Ishikawa (cell line): ENCODE measurements around the gene BRK1.

Experiments
- CEBPB ChIP-seq: IDR thresholded peaks from 2 replicates; pipeline ENCODE4 v1.6.1; 2012
- CREB1 ChIP-seq: IDR thresholded peaks from 2 replicates; pipeline ENCODE4 v1.6.1; 2012; ENCODE audit warnings: low read depth
- EGR1 ChIP-seq: IDR thresholded peaks from 2 replicates; pipeline ENCODE4 v1.6.1; 2012
- EP300 ChIP-seq: IDR thresholded peaks from 2 replicates; pipeline ENCODE4 v1.6.1; 2012; ENCODE audit warnings: borderline replicate concordance
- FOXM1 ChIP-seq: IDR thresholded peaks from 2 replicates; pipeline ENCODE4 v1.6.1; 2012; ENCODE audit warnings: low read depth, borderline replicate concordance
- MAX ChIP-seq: IDR thresholded peaks from 2 replicates; pipeline ENCODE4 v1.6.1; 2012
- NFIC ChIP-seq: IDR thresholded peaks from 2 replicates; pipeline ENCODE4 v1.6.1; 2012
- RAD21 ChIP-seq: IDR thresholded peaks from 2 replicates; pipeline ENCODE4 v1.6.1; 2012; ENCODE audit warnings: low read depth
- TAF1 ChIP-seq: IDR thresholded peaks from 2 replicates; pipeline ENCODE4 v1.6.1; 2012; ENCODE audit warnings: low read depth, mild to moderate bottlenecking
- TCF12 ChIP-seq: IDR thresholded peaks from 2 replicates; pipeline ENCODE4 v1.6.1; 2012; ENCODE audit warnings: low read depth
- TEAD4 ChIP-seq: IDR thresholded peaks from 2 replicates; pipeline ENCODE4 v1.6.1; 2012
- YY1 ChIP-seq: IDR thresholded peaks from 2 replicates; pipeline ENCODE4 v1.6.1; 2012; ENCODE audit warnings: low read depth
- ZBTB7A ChIP-seq: IDR thresholded peaks from 2 replicates; pipeline ENCODE4 v1.6.1; 2012; ENCODE audit warnings: low read depth
- TF ChIP-seq, protein P1 (sequence below): IDR thresholded peaks from 2 replicates; pipeline ENCODE4 v1.6.1; 2012
- TF ChIP-seq, protein P2 (sequence below): IDR thresholded peaks from 2 replicates; pipeline ENCODE4 v1.6.1; 2012; ENCODE audit warnings: low read depth, mild to moderate bottlenecking

The BRK1 gene

DNA sequence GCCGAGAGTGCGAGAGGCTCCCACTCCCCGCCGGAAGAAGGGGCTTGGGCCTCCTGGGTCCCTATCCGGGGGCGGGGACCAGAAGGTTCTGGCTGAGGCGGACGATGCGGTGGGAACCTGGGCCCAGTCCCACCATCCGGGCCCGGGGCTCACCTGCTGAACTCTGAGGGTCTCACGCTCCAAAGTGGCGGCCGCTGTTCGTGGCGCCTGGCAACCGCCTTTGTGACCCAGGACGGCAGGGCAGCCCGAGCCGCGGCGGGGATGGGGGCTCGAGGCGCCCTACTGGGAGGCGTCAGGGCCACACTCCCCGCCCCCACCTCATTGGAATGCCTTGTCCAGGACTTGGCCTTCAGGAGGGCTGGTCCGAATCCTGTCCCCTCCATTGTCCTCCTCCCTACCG, 7.4 kb upstream of the BRK1 start, which contains the start of gene FANCD2OS:
FANCD2OS (minus strand) TSS at position 165 of the 400 bp plus-strand sequence. CDS start 3,481 bp downstream, outside the sequence.
- TF ChIP-seq, protein P1, sequence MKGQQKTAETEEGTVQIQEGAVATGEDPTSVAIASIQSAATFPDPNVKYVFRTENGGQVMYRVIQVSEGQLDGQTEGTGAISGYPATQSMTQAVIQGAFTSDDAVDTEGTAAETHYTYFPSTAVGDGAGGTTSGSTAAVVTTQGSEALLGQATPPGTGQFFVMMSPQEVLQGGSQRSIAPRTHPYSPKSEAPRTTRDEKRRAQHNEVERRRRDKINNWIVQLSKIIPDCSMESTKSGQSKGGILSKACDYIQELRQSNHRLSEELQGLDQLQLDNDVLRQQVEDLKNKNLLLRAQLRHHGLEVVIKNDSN: no peak
- TF ChIP-seq CREB1: no peak
- TF ChIP-seq ZBTB7A: no peak
- TF ChIP-seq CEBPB: no peak

DNA sequence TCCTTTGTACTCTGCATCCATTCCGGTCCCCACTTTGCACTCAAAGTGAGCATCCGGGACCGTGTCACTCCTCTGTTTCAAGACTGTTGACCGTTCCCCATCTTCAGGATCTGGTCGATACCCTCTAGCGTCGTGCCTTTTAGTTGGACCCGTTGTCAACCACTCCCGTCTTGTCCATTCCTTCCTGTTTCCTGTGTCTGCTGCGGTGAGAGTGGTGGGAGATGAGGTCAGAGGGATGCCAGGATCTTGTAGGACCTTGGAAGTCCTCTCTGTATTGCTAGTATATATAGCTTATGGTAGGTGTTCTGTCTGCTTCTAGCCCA, 624 bp downstream of the BRK1 start:
- no peak for TF ChIP-seq EP300
- TF ChIP-seq EGR1: no peak
- no peak for TF ChIP-seq FOXM1
- TF ChIP-seq ZBTB7A: no peak
- no peak for TF ChIP-seq CREB1
- TF ChIP-seq CEBPB: no peak
- TF ChIP-seq TAF1: no peak
- TF ChIP-seq, protein P1: no peak
- no peak for TF ChIP-seq RAD21
- no peak for TF ChIP-seq TCF12
- TF ChIP-seq, protein P2, sequence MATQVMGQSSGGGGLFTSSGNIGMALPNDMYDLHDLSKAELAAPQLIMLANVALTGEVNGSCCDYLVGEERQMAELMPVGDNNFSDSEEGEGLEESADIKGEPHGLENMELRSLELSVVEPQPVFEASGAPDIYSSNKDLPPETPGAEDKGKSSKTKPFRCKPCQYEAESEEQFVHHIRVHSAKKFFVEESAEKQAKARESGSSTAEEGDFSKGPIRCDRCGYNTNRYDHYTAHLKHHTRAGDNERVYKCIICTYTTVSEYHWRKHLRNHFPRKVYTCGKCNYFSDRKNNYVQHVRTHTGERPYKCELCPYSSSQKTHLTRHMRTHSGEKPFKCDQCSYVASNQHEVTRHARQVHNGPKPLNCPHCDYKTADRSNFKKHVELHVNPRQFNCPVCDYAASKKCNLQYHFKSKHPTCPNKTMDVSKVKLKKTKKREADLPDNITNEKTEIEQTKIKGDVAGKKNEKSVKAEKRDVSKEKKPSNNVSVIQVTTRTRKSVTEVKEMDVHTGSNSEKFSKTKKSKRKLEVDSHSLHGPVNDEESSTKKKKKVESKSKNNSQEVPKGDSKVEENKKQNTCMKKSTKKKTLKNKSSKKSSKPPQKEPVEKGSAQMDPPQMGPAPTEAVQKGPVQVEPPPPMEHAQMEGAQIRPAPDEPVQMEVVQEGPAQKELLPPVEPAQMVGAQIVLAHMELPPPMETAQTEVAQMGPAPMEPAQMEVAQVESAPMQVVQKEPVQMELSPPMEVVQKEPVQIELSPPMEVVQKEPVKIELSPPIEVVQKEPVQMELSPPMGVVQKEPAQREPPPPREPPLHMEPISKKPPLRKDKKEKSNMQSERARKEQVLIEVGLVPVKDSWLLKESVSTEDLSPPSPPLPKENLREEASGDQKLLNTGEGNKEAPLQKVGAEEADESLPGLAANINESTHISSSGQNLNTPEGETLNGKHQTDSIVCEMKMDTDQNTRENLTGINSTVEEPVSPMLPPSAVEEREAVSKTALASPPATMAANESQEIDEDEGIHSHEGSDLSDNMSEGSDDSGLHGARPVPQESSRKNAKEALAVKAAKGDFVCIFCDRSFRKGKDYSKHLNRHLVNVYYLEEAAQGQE: no peak

DNA sequence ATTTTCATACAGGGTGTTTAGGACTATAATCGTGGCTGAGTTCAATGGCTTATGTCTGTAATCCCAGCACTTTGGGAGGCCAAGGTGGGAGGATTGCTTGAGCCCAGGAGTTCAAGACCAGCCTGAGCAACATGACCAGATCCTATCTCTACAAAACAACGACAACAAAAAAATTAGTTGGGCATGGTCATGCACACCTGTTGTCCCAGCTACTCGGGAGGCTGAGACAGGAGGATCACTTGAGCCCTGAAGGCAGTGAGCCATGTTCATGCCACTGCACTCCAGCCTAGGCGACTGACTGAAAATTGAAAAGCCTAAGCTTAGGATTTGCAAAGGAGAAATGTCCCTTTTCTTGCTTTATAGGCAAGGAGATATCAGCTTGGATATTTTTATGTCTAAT, 1.5 kb downstream of the BRK1 start:
- TF ChIP-seq MAX (no peak), NFIC (no peak), CREB1 (no peak), ZBTB7A (no peak), RAD21 (no peak), TEAD4 (no peak)
- TF ChIP-seq, protein P1: no peak

DNA sequence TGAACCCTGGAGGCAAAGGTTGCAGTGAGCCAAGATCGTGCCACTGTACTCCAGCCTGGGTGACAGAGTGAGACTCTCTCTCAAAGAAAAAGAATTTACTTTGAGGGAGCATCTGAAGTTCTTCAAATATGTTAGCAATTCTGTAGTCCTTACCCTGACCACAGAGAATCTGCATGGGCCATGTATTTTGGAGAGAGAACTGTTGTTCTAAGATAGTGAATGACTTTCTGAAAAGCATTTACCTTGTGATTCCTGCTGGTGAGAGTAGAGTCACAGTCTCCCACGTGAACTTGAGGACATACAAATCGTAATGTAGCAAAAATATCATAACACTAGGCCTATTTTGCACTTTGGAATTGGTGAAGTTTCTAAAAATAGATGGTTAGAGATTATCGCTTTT, 3.9 kb downstream of the BRK1 start:
- TF ChIP-seq RAD21 (no peak), EP300 (no peak), TAF1 (no peak), ZBTB7A (no peak), NFIC (no peak), TEAD4 (no peak), YY1 (no peak), TCF12 (no peak), EGR1 (no peak), CEBPB (no peak), CREB1 (no peak), MAX (no peak), FOXM1 (no peak)
- TF ChIP-seq, protein P2: no peak
- TF ChIP-seq, protein P1: no peak

GRCh38 chr3:10121064-10121463, 5.6 kb downstream of the BRK1 start:
- TF ChIP-seq RAD21 (no peak), MAX (no peak)

DNA sequence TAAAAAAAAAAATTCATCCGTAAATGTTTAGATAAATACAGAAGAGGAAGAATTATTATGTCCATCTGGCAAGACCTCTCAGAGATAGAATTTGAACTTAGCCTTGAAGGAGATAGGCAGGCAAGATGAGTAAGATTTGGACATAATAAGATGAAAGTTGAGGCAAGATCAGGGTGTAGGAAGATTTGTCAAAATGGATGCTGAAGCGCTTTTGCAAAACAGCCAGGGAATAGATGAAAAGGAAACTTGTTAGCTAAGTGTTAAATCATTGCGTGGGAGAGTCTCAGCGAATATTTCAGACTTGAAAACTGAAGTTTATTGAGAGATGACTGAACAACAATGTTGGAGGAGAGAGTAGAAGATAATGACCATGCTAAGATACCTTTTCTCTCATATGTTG, 7.2 kb downstream of the BRK1 start:
- TF ChIP-seq, protein P1: no peak
- TF ChIP-seq FOXM1 (no peak), CEBPB (no peak), EP300 (no peak), CREB1 (no peak), RAD21 (no peak), MAX (no peak), NFIC (no peak), YY1 (no peak), TAF1 (no peak), EGR1 (no peak), TCF12 (no peak), TEAD4 (no peak), ZBTB7A (no peak)
- TF ChIP-seq, protein P2: no peak
